Stimulated activated memory B cell treated with anti-CD40 and anti-IgM and Interleukin-4, amounts not matched to agents 10 μg/mL and 1 μg/mL and 100 μg/mL, for 72 hours (primary cell): ENCODE measurements around the gene GLB1L3.

ENCODE experiments used
- ATAC-seq: fragments of 150-1000 bp; cut with Tn5 transposase; 2 replicates; pipeline ENCODE4 v1.10.0; 2021
- H3K27ac Mint-ChIP-seq: one replicate; pipeline ENCODE4 v1.8.0; 2022; ENCODE audit warnings: mild to moderate bottlenecking, mixed read lengths
- H3K27me3 Mint-ChIP-seq: one replicate; pipeline ENCODE4 v1.8.0; 2022; ENCODE audit warnings: mixed read lengths
- H3K36me3 Mint-ChIP-seq: one replicate; pipeline ENCODE4 v1.8.0; 2022; ENCODE audit warnings: mixed read lengths
- H3K4me1 Mint-ChIP-seq: one replicate; pipeline ENCODE4 v1.8.0; 2022; ENCODE audit warnings: mixed read lengths
- H3K4me3 Mint-ChIP-seq: one replicate; pipeline ENCODE4 v1.8.0; 2022; ENCODE audit warnings: mild to moderate bottlenecking, moderate library complexity, mixed read lengths
- H3K9me3 Mint-ChIP-seq: one replicate; pipeline ENCODE4 v1.8.0; 2022; ENCODE audit warnings: mixed read lengths

GLB1L3 gene

DNA sequence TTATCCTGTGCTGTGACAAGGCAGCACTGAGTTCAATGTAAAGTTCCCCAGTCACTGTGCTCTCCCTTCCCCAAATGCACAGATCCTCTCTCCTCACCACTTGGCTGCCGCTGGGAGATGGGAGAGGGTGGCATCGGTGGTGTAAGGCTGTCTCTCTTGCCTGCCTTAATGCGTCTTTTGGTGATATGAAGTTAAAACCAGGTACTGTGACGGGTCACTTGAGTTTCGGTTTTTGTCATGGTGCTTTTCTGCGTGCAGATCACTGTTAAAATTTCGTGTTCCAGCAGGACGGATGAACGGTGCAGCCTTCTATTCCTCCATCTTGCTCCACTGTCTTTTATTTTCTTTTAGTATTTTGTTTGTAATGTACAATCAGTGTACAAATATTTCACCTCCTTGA, 74.2 kb downstream of the GLB1L3 start:
- H3K4me1 Mint-ChIP-seq = peaks cover 18% of the 10 kb centered on the region
- peak; percentile 73 for ATAC-seq
- peak overlapping the region; percentile 65 for H3K27ac Mint-ChIP-seq
- no peak overlapping the region for H3K4me3 Mint-ChIP-seq
- H3K36me3 Mint-ChIP-seq = no peaks in the 10 kb centered on the region
- peaks cover 20% of the 10 kb centered on the region for H3K27me3 Mint-ChIP-seq
- peaks cover 8% of the 10 kb centered on the region for H3K9me3 Mint-ChIP-seq

DNA sequence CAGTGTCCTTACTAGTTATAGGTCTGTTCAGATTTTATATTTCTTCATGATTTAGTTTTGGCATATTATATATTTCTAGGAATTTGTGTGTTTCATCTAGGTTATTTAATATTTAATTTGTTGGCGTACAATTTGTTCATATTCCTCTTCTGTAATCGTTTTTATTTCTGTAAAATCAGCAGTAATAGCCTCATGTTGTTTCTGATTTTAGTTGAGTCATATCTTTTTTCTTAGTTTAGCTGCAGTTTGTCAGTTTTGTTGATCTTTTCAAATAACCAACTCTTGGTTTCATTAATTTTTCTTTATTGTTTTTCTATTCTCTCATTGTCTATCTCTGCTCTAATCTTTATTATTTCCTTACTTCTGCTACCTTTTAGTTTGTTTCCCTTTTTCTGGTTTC, 75.9 kb downstream of the GLB1L3 start:
- Mint-ChIP-seq H3K36me3 (no peaks in the 10 kb centered on the region), H3K4me3 (no peak overlapping the region), H3K9me3 (peaks cover 8% of the 10 kb centered on the region), H3K4me1 (peaks cover 18% of the 10 kb centered on the region), H3K27ac (no peak overlapping the region), H3K27me3 (peaks cover 20% of the 10 kb centered on the region)
- no peak for ATAC-seq

DNA sequence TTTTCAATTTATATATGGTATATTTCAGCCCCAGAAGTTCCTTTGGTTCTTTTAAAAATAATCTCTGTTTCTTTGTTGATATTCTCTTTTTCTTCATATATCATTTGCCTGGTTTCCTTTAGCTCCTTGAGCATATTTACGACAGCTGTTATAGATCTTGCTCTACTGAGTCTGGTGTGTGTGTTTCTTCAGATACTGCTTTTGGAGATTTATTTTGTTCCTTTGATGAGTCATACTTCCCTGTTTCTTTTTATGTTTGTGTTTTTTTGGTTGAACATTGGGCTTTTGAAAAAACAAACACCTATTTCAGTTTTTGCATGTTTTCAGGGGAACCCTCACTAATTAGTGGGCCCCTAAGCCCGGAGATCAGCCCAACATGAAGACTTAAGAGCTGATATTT, 79.0 kb downstream of the GLB1L3 start:
- H3K4me1 Mint-ChIP-seq = peaks cover 6% of the 10 kb centered on the region
- no peak overlapping the region for H3K27ac Mint-ChIP-seq
- no peak for ATAC-seq
- H3K4me3 Mint-ChIP-seq = no peak overlapping the region
- no peaks in the 10 kb centered on the region for H3K36me3 Mint-ChIP-seq
- peaks cover 8% of the 10 kb centered on the region for H3K9me3 Mint-ChIP-seq
- peaks cover 43% of the 10 kb centered on the region for H3K27me3 Mint-ChIP-seq

DNA sequence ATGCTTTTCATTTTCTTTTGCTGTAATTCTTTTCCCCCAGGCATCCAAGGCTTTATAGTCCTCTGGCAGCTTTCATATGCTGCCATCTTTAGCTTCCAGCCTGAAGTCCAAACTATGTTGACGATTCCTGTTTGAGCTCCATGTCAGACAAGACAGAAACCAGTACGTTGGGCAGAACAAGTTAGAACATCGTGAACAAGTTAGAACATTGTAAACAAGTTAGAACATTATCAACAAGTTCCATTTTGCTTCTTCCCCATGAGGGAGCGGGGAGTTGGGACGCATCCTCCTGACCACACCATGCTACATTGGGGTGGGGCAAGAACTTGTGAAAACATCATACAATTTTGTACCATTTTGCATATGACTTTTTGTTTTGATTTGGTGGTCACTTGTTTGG, 79.5 kb downstream of the GLB1L3 start:
- no peaks in the 10 kb centered on the region for H3K36me3 Mint-ChIP-seq
- no peak overlapping the region for H3K4me3 Mint-ChIP-seq
- no peak for ATAC-seq
- peaks cover 8% of the 10 kb centered on the region for H3K9me3 Mint-ChIP-seq
- H3K4me1 Mint-ChIP-seq = peaks cover under 1% of the 10 kb centered on the region
- H3K27ac Mint-ChIP-seq = no peak overlapping the region
- peaks cover 48% of the 10 kb centered on the region for H3K27me3 Mint-ChIP-seq

DNA sequence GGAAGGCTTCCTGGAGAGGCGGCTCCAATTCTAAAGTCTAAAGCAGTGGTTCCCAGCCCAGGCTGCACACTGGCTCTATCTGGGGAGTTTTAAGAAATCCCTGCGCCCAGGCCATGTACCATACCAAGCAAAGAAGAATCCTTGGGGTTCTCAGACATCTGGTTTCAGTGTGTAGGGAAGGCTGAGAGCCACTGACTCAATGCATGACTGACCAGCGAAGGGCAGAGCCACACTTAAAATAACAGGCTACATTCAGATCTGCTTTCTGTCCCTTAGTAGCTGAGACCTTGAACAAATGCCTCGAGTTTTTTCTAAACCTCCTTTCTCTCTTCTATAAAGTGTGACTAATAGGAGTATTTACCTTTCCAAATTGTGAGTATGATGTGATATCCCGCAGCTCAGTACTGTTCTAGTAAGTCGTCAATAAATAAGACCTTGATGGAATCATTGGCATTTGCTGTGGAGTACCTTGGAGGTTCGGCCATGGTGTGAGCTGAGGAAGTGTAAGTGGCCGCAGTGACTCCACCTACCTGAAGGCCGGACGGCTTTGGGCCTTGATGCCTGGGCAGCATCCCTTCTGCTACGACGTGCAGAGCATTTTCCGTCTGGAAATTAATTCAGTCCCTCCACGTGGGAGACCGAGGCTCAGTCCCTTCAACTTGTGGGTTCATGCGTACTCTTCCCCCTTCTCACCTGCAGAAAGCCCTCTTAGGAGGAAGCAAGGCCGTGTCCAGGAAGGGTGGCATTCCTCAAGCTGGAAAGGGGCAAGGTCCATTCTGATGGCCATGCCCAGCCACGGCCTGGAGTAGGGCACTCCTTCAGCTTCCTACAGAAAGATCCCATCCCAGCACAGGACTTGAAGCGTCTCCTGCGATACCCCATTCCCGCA, 80.7 kb downstream of the GLB1L3 start:
- Mint-ChIP-seq H3K4me3 (no peak overlapping the region), H3K27me3 (peaks cover 60% of the 10 kb centered on the region), H3K4me1 (peaks cover 7% of the 10 kb centered on the region), H3K9me3 (peaks cover 8% of the 10 kb centered on the region), H3K27ac (no peak overlapping the region), H3K36me3 (no peaks in the 10 kb centered on the region)
- no peak for ATAC-seq

DNA sequence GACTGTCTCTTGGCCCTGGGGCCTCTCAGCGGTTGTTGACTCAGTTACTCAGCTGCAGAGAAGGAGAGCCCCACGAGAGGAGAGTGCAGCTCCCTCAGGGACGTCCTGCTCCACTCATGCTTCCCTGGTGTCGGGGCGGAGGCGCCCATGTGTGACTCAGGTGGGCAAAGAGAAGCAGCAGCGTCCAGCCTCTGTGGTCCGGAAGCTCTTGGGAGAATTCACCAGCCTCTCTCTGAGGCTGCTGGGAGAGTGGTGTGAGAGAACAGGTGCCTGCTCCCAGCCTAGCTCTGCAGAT, 81.3 kb downstream of the GLB1L3 start:
- Mint-ChIP-seq H3K4me3 (no peak overlapping the region), H3K9me3 (peaks cover 8% of the 10 kb centered on the region), H3K4me1 (peaks cover 8% of the 10 kb centered on the region), H3K27me3 (peaks cover 66% of the 10 kb centered on the region), H3K36me3 (no peaks in the 10 kb centered on the region), H3K27ac (no peak overlapping the region)
- no peak for ATAC-seq

DNA sequence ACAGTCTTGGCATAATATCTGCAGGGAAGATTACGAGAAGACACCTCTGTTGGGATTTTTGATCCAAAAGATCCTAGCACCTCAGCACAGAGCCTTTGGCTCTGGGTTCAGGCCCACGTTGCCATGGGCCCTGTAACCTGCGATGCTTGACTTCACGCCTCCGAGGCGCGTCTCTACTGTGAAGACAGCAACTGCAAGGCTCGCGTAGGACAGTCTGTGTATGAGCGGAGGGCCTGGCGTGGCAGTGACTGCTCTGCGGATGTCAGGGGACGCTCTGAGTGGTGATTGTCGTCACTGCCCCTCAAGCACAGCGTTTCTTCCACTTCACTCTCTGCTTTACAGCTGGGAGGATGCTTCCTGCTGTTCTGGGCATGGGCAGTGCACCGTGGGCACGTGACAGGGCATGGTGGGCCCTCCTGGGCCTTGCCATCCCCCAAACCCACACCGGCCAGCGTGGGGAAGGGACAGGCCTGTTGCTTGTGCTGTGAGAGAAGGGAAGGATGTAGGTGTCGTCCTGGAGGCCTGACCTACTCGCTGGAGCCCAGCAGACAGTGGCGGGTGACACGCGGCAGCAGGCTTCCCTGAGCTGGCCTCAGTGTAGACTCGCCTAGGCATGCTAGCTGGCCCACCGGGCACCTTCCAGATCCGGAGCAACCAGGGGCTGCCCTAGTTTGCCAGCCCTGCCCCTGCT, 82.1 kb downstream of the GLB1L3 start:
- Mint-ChIP-seq H3K4me1 (peaks cover 8% of the 10 kb centered on the region), H3K9me3 (peaks cover 7% of the 10 kb centered on the region), H3K4me3 (no peak overlapping the region), H3K27ac (no peak overlapping the region), H3K36me3 (no peaks in the 10 kb centered on the region), H3K27me3 (peaks cover 74% of the 10 kb centered on the region)
- ATAC-seq = no peak

DNA sequence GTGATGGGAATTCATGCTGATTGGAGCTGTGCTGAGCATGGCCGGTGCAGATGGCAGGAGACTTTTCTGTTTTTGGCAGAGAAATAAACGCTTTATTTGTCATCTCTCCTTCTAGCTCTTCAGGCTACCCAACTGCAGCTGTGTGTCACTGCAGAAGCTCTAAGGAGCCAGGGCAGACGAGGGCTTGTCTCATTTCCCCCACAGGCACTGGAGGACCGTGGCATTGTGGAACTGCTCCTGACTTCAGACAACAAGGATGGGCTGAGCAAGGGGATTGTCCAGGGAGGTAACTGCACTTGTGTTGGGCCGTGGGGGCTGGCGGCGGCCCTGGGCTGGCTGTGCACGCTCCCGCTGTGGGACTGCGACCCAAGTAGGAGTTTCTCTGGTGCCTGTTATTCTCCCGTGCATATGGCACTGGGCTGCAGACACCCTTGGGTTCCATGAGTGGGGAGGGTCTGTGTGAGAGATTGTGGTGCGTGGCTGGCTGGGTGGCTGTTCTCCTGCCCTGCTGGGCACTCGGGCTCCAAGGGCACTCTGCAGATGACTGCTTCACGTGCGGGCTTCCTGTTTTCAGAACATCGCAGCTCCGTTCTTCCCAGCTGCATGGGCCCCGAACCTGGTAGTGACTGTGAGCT, 82.8 kb downstream of the GLB1L3 start:
- peaks cover 8% of the 10 kb centered on the region for H3K4me1 Mint-ChIP-seq
- peaks cover 76% of the 10 kb centered on the region for H3K27me3 Mint-ChIP-seq
- H3K9me3 Mint-ChIP-seq = peaks cover 5% of the 10 kb centered on the region
- ATAC-seq = no peak
- no peak overlapping the region for H3K4me3 Mint-ChIP-seq
- no peaks in the 10 kb centered on the region for H3K36me3 Mint-ChIP-seq
- H3K27ac Mint-ChIP-seq = no peak overlapping the region

DNA sequence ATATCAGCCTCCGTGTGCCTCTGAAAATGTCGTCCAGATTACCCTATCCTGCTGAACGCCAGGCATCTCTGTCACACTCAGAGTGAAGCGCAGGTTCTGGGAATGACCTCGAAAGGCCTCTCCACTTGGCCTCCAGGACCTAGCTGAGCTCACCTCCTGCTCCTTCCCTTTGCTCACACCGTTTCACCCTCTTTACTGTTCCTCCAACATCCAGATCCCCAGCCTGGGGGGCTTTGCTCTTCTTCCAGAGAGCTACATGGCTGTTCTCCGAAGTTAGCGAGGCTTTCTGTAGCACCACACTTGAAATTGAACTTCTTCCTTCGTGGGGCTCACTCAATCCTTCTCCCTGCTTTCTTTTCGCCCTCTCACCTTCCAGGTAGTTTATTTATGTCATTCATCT, 83.5 kb downstream of the GLB1L3 start:
- no peak for ATAC-seq
- no peak overlapping the region for H3K27ac Mint-ChIP-seq
- no peak overlapping the region for H3K4me3 Mint-ChIP-seq
- H3K9me3 Mint-ChIP-seq = peaks cover 5% of the 10 kb centered on the region
- H3K27me3 Mint-ChIP-seq = peaks cover 78% of the 10 kb centered on the region
- no peaks in the 10 kb centered on the region for H3K36me3 Mint-ChIP-seq
- peaks cover 8% of the 10 kb centered on the region for H3K4me1 Mint-ChIP-seq

DNA sequence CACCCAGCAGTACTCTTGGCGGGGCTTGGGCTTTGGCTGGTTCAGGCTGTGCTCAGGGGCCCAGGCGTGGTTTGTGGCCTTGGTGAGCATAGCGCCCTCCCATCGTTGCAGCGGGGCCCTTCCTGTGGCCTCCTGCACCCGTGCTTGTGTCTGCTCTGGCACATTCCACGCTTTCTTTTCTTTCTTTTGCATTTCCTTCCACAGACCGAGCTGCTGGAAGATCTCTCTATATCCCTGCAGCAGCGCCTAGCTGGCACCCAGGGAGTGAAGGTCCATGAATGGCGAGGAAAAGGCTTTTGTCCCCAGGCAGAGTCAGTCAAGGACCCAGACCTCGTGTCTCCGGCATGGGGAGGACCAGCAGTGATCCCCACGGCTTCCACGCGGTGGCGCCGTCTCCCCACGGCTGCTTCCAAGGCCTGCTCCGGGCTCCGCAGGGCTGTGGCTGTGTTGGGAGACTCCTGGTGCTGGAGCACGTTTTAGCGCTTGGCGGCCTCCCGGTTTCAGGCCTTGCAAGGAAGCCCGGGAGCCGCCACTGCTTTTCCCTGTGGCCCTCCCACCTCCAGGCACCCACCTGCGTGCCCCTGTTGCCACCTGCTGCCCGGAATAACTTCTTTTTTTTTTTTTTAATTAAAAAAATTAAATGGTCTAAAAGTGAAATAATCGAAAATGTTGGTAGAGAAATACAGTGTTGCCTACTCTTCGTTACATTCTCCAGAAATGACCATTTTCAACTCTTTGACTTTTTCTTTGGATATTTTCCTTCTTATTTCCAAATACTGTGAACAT, 84.1 kb downstream of the GLB1L3 start:
- no peak for ATAC-seq
- H3K4me3 Mint-ChIP-seq = no peak overlapping the region

DNA sequence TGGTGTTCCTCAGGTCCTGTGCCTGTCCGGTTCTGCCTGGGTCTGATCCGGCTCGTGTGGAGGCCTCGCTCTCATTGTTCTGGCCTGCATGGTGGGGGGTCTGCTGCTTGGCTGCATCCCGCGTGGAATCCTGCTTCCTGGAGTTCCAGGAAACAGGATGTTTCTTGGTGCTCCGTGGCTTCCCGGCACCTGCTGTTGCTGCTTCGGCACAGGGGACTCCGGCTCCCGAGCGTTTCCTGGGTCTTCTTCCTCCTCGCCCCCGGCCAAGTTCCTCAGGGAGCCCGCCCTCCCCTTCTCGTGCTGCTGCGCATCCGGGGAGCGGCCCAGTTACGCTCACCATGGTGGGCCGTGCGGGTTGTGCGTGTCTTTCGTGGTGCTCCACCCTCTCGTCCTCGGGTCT, 85.5 kb downstream of the GLB1L3 start:
- no peak overlapping the region for H3K4me3 Mint-ChIP-seq

More for the DNA sequence above, 84.1 kb downstream of the GLB1L3 start:
- H3K9me3 Mint-ChIP-seq = peaks cover under 1% of the 10 kb centered on the region
- peaks cover 8% of the 10 kb centered on the region for H3K4me1 Mint-ChIP-seq
- H3K27ac Mint-ChIP-seq = no peak overlapping the region
- H3K36me3 Mint-ChIP-seq = no peaks in the 10 kb centered on the region
- peaks cover 78% of the 10 kb centered on the region for H3K27me3 Mint-ChIP-seq

DNA sequence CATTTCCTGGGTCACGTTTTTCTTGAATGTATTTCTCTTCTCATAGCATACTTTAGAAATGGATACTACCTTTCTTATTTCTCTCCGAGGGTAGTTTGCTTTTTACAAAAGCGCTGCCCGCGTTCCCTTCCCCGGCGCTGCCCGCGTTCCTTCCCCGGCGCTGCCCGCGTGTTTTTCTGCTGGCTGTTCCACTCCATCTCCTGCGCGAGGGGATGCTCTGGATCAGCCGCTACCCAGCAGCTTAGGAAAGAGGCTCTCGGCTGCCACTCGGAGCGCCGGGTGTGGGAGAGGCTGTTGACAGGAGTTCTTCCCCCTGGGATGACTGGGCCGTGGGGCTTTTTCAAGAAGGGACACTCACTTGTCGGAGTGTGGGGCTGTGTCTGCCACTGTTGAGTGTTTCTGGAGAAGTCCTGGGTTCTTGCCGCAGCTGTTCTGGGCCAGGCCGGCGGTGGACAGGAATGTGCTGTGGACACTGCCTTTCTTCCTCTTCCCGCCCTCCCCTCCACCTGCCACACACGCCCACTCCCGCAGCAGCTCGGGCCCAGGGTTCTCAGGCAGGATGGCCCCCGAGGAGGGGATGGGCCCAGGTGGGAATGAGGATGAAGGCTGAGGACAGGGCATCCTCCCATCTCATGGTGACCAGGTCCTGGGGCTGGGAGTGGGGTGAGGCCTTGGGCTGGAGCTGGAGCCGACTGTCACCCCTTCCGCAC, 86.2 kb downstream of the GLB1L3 start:
- peaks cover 8% of the 10 kb centered on the region for H3K4me1 Mint-ChIP-seq
- H3K27ac Mint-ChIP-seq = no peak overlapping the region
- no peaks in the 10 kb centered on the region for H3K36me3 Mint-ChIP-seq
- ATAC-seq = no peak
- no peaks in the 10 kb centered on the region for H3K9me3 Mint-ChIP-seq
- H3K27me3 Mint-ChIP-seq = peaks cover 66% of the 10 kb centered on the region
- no peak overlapping the region for H3K4me3 Mint-ChIP-seq

More for the DNA sequence above, 85.5 kb downstream of the GLB1L3 start:
- H3K4me1 Mint-ChIP-seq = peaks cover 8% of the 10 kb centered on the region
- H3K36me3 Mint-ChIP-seq = no peaks in the 10 kb centered on the region
- no peak overlapping the region for H3K27ac Mint-ChIP-seq
- no peak for ATAC-seq
- no peaks in the 10 kb centered on the region for H3K9me3 Mint-ChIP-seq
- H3K27me3 Mint-ChIP-seq = peaks cover 72% of the 10 kb centered on the region

DNA sequence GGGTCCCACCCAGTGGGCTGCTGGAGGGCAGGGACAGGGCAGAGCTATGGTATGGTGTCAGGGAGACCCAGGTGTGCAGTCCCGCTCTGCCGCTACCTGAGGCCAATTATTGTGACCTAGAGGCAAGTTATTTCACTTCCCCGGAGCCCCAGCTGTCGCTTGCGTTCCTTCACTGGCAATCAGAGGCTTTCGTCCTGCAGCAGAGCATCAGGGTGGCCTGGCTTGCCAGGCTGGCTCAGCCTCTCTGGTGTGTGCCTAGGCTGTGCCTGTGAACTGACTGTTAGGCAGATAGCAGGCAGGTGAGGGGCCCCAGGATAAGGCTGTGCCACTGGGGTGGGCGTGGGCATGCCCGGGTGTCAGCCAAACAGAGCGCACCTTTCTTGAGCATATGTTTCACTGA, 87.0 kb downstream of the GLB1L3 start:
- no peak for ATAC-seq
- H3K4me3 Mint-ChIP-seq = no peak overlapping the region
- H3K36me3 Mint-ChIP-seq = no peaks in the 10 kb centered on the region
- H3K4me1 Mint-ChIP-seq = peaks cover 8% of the 10 kb centered on the region
- no peaks in the 10 kb centered on the region for H3K9me3 Mint-ChIP-seq
- H3K27me3 Mint-ChIP-seq = peaks cover 58% of the 10 kb centered on the region
- no peak overlapping the region for H3K27ac Mint-ChIP-seq

DNA sequence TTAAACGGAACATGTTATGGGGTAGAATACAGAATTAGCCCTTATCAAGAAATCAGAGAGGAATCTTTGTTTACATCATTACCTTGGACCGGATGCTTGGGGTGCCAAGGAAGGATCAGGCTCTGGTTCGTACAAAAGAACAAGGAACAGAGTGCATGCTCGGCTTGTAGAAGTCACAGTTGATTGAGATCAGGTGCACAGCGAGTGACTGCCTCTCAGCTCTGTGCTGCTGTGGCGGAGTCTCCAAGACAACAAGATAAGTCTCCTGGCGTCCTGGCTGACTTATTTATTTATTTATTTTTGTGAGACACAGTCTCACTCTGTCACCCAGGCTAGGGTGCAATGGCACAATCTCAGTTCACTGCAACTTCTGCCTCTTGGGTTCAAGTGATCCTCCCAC, 87.4 kb downstream of the GLB1L3 start:
- H3K36me3 Mint-ChIP-seq = no peaks in the 10 kb centered on the region
- peaks cover 8% of the 10 kb centered on the region for H3K4me1 Mint-ChIP-seq
- H3K9me3 Mint-ChIP-seq = no peaks in the 10 kb centered on the region
- no peak overlapping the region for H3K27ac Mint-ChIP-seq
- ATAC-seq = no peak
- H3K27me3 Mint-ChIP-seq = peaks cover 57% of the 10 kb centered on the region
- no peak overlapping the region for H3K4me3 Mint-ChIP-seq
